GM10248 (cell line): Measurements from ENCODE around the gene LNX1.
"Not testable (repeated sequence)": the region's sequence is repeated elsewhere in the genome, so short reads cannot be mapped to it uniquely, and the experiment has no call there.

Experiments
- CTCF ChIA-PET: fragments of 300-600 bp; sonication (Branson Sonifier 250); formaldehyde crosslinking; extraction: SDS; loops from one replicate; lab custom pipeline; 2021; ENCODE audit warnings: antibody characterized with exemption; lab: Yijun Ruan, JAX
- POLR2A ChIA-PET: fragments of 350-650 bp; sonication (Branson Sonifier 250); formaldehyde crosslinking; extraction: SDS; loops from one replicate; lab custom pipeline; 2020; ENCODE audit warnings: antibody characterized with exemption; lab: Yijun Ruan, JAX
- DNase-seq: peaks from one replicate; pipeline ENCODE4 v3.0.0; 2012; ENCODE audit errors: extremely low spot score
- TF ChIP-seq, protein P1 (sequence below): IDR thresholded peaks from 2 replicates; pipeline ENCODE4 v1.5.1; 2012; ENCODE audit warnings: mild to moderate bottlenecking, low read depth; ENCODE audit errors: extremely low read depth, missing control alignments, control extremely low read depth

The LNX1 gene

GRCh38 chr4:53424280-53424679, 167.0 kb downstream of the LNX1 start:
- no peak for DNase-seq
- ChIA-PET CTCF (interaction anchor here (1.1 to 2.2 kb wide), 2 partner anchors 8 to 14 kb away, joined by 3 to 8 read pairs; no protein-coding TSS in a partner anchor), POLR2A (no interaction called here)
- TF ChIP-seq, protein P1, sequence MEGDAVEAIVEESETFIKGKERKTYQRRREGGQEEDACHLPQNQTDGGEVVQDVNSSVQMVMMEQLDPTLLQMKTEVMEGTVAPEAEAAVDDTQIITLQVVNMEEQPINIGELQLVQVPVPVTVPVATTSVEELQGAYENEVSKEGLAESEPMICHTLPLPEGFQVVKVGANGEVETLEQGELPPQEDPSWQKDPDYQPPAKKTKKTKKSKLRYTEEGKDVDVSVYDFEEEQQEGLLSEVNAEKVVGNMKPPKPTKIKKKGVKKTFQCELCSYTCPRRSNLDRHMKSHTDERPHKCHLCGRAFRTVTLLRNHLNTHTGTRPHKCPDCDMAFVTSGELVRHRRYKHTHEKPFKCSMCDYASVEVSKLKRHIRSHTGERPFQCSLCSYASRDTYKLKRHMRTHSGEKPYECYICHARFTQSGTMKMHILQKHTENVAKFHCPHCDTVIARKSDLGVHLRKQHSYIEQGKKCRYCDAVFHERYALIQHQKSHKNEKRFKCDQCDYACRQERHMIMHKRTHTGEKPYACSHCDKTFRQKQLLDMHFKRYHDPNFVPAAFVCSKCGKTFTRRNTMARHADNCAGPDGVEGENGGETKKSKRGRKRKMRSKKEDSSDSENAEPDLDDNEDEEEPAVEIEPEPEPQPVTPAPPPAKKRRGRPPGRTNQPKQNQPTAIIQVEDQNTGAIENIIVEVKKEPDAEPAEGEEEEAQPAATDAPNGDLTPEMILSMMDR = no peak

GRCh38 chr4:53422367-53422766, 168.9 kb downstream of the LNX1 start:
- no peak for DNase-seq
- ChIA-PET CTCF (interaction anchor here (1.2 to 1.4 kb wide), 2 partner anchors 11 to 30 kb away, joined by 3 read pairs; no protein-coding TSS in a partner anchor), POLR2A (no interaction called here)
- TF ChIP-seq, protein P1 = no peak

- TF ChIP-seq, protein P1 = no peak
- DNase-seq = no peak
- CTCF ChIA-PET = interaction anchor here (1.5 kb wide), 1 partner anchor 9 kb away, joined by 3 read pairs; no protein-coding TSS in a partner anchor
- POLR2A ChIA-PET = no interaction called here
Measured at GRCh38 chr4:53421791-53422190, 169.5 kb downstream of the LNX1 start.

GRCh38 chr4:53419208-53419607, 172.1 kb downstream of the LNX1 start:
- ChIA-PET POLR2A (no interaction called here), CTCF (interaction anchor here (1.0 kb wide), 1 partner anchor 25 kb away, joined by 3 read pairs; no protein-coding TSS in a partner anchor)
- DNase-seq = no peak
- TF ChIP-seq, protein P1 = no peak

- CTCF ChIA-PET = interaction anchor here (2.4 kb wide), 1 partner anchor 15 kb away, joined by 8 read pairs; no protein-coding TSS in a partner anchor
- POLR2A ChIA-PET = not testable (repeated sequence)
Measured at GRCh38 chr4:53409479-53409878, 181.8 kb downstream of the LNX1 start.

More at GRCh38 chr4:53409479-53409878, 181.8 kb downstream of the LNX1 start:
- DNase-seq = not testable (repeated sequence)
